Esophagus squamous epithelium (tissue), 5 donors: ENCODE results near the gene SLC6A2. TPM values are rescaled to one million over a fixed set of nuclear protein-coding genes. Genes with fewer than 3 reads are reported as not detected.
A peak's percentile ranks its signal among the peaks of the same experiment; 100 is the strongest.

ENCODE experiments used
- DNase-seq: peaks from one replicate; lab custom pipeline; 2025; lab: John Stamatoyannopoulos, UW
- H3K27ac ChIP-seq, 4 donors: fragments of 200-600 bp; sonication (generic); one replicate each; pipeline ENCODE4 v1.5.1; 2016 to 2019; ENCODE audit warnings: mild to moderate bottlenecking in 1 of 4
- H3K27me3 ChIP-seq, 4 donors: fragments of 200-600 bp; sonication (generic); 1 replicate in 3 of 4; 2 replicates in 1 of 4; pipeline versions ENCODE4 v1.5.1 to v1.6.0; 2017 to 2021; ENCODE audit warnings: antibody characterized with exemption in 1 of 4
- H3K36me3 ChIP-seq, 3 donors: fragments of 200-600 bp; sonication (generic); one replicate each; pipeline ENCODE4 v1.5.1; 2016 to 2019
- H3K4me1 ChIP-seq, 3 donors: fragments of 200-600 bp; sonication (generic); one replicate each; pipeline ENCODE4 v1.5.1; 2017 to 2019
- H3K4me3 ChIP-seq, 4 donors: fragments of 200-600 bp; sonication (generic); 1 replicate in 3 of 4; 2 replicates in 1 of 4; pipeline ENCODE4 v1.5.1; 2016 to 2019; ENCODE audit warnings: mild to moderate bottlenecking in 2 of 4, moderate library complexity in 1 of 4
- H3K9me3 ChIP-seq, 3 donors: fragments of 200-600 bp; sonication (generic); one replicate each; pipeline ENCODE4 v1.5.1; 2016 to 2019
- CTCF ChIP-seq, 6 experiments: fragments of 450-650 bp in 4 of 6; fragments of 200-600 bp in 2 of 6; sonication (generic) in 2 of 6; IDR thresholded peaks; one replicate each; pipeline ENCODE4 v1.5.1; 2016 to 2019; ENCODE audit warnings: antibody characterized with exemption in 6 of 6, mild to moderate bottlenecking in 4 of 6, moderate library complexity in 4 of 6
- POLR2A ChIP-seq, 4 donors: fragments of 450-650 bp; IDR thresholded peaks; one replicate each; pipeline ENCODE4 v1.6.1; 2017; ENCODE audit warnings: antibody characterized with exemption in 4 of 4, mild to moderate bottlenecking in 4 of 4, moderate library complexity in 3 of 4
- WGBS, 2 donors: methylation state at CpG; one replicate each; pipeline ENCODE4 v1.1.5; 2018; 5-methylcytosine and 5-hydroxymethylcytosine counted together
- intact Hi-C: fragments of 100-400 bp; cut with DNase I; formaldehyde crosslinking; loops from one replicate; pipeline ENCODE4 v1.15.0; 2022
- total RNA-seq, 4 donors: library from RNA; depleted of rRNA; stranded (reverse); fragments of >200 nt; gene quantifications; one replicate each; pipeline ENCODE4 v1.1.0, GENCODE V29; 2016
- donor health status: DM: yes; HTN: yes; CAD: no.

SLC6A2 gene
- total RNA-seq, 4 donors from 2014 or later, result 0.18 to 0.76 TPM; not detected in 2

- H3K27ac ChIP-seq, result no peak overlapping the region
- H3K9me3 ChIP-seq, result no peaks in the 10 kb centered on the region
- no peak for DNase-seq
- no peaks in the 10 kb centered on the region for H3K4me1 ChIP-seq
- 79 to 91% methylated on average over 4 of the region's 4 CpGs for WGBS, 2 donors
- H3K4me3 ChIP-seq, result no peak overlapping the region
- peaks cover 0 to 39% (median 0%) of the 10 kb centered on the region in 4 donors for H3K27me3 ChIP-seq
- intact Hi-C loops, result no loop called here
- H3K36me3 ChIP-seq, result no peaks in the 10 kb centered on the region
- TF ChIP-seq CTCF (IDR thresholded peaks at IDR 0.05) (no peak), POLR2A (IDR thresholded peaks at IDR 0.05) (no peak)
Observed at GRCh38 chr16:55647343-55647742, 8.4 kb upstream of the SLC6A2 start.

- Histone ChIP-seq H3K4me1 (no peaks in the 10 kb centered on the region), H3K36me3 (no peaks in the 10 kb centered on the region), H3K4me3 (no peak overlapping the region), H3K27ac (no peak overlapping the region), H3K9me3 (no peaks in the 10 kb centered on the region), H3K27me3 (peaks cover 0 to 43% (median 0%) of the 10 kb centered on the region in 4 donors)
- intact Hi-C loops, result no loop called here
- no peak for DNase-seq
- TF ChIP-seq CTCF (IDR thresholded peaks at IDR 0.05) (no peak), POLR2A (IDR thresholded peaks at IDR 0.05) (no peak)
Observed at GRCh38 chr16:55647798-55648197, 8.0 kb upstream of the SLC6A2 start.

GRCh38 chr16:55651841-55652824 is 3.7 kb upstream of the SLC6A2 start:
- intact Hi-C loops, result no loop called here
- Histone ChIP-seq H3K4me1 (peaks cover 4 to 18% (median 5%) of the 10 kb centered on the region in 3 donors), H3K36me3 (no peaks in the 10 kb centered on the region), H3K4me3 (no peak overlapping the region), H3K27me3 (peaks cover 3 to 79% (median 10%) of the 10 kb centered on the region in 4 donors), H3K27ac (no peak overlapping the region), H3K9me3 (no peaks in the 10 kb centered on the region)
- DNase-seq, result no peak
- no peak for TF ChIP-seq POLR2A (IDR thresholded peaks at IDR 0.05)
- no peak for TF ChIP-seq CTCF (IDR thresholded peaks at IDR 0.05)
- WGBS, 2 donors, result 85 to 89% methylated on average over 6 to 10 of the region's 10 CpGs

GRCh38 chr16:55653106-55653505 is 2.7 kb upstream of the SLC6A2 start:
- DNase-seq, result no peak
- Histone ChIP-seq H3K4me1 (peaks cover 4 to 18% (median 5%) of the 10 kb centered on the region in 3 donors), H3K36me3 (no peaks in the 10 kb centered on the region), H3K27ac (no peak overlapping the region), H3K27me3 (peaks cover 3 to 89% (median 10%) of the 10 kb centered on the region in 4 donors), H3K9me3 (no peaks in the 10 kb centered on the region), H3K4me3 (no peak overlapping the region)
- 90 to 100% methylated on average over 2 of the region's 2 CpGs for WGBS, 2 donors
- no peak for TF ChIP-seq CTCF (IDR thresholded peaks at IDR 0.05)
- TF ChIP-seq POLR2A (IDR thresholded peaks at IDR 0.05), result no peak
- intact Hi-C loops, result no loop called here

GRCh38 chr16:55655381-55655896 is 349 bp upstream of the SLC6A2 start:
- H3K4me1 ChIP-seq, result peaks cover 4 to 18% (median 5%) of the 10 kb centered on the region in 3 donors
- TF ChIP-seq POLR2A (IDR thresholded peaks at IDR 0.05) (no peak), CTCF (IDR thresholded peaks at IDR 0.05) (no peak)
- H3K36me3 ChIP-seq, result no peaks in the 10 kb centered on the region
- WGBS, 2 donors, result 19 to 43% methylated on average over 5 to 12 of the region's 29 CpGs
- H3K9me3 ChIP-seq, result no peaks in the 10 kb centered on the region
- intact Hi-C loops, result no loop called here
- no peak overlapping the region for H3K27ac ChIP-seq
- no peak for DNase-seq
- peak overlapping the region; percentile 20 to 60 (median 40) for H3K4me3 ChIP-seq
- peaks cover 3 to 91% (median 10%) of the 10 kb centered on the region in 4 donors for H3K27me3 ChIP-seq
